ENCODE measurements around the gene PEX26. TPM values are rescaled to one million over a fixed set of nuclear protein-coding genes. Genes with fewer than 3 reads are reported as not detected.

Gene PEX26
- total RNA-seq, 1 experiment from 2014 or later: 21.9 TPM

DNA sequence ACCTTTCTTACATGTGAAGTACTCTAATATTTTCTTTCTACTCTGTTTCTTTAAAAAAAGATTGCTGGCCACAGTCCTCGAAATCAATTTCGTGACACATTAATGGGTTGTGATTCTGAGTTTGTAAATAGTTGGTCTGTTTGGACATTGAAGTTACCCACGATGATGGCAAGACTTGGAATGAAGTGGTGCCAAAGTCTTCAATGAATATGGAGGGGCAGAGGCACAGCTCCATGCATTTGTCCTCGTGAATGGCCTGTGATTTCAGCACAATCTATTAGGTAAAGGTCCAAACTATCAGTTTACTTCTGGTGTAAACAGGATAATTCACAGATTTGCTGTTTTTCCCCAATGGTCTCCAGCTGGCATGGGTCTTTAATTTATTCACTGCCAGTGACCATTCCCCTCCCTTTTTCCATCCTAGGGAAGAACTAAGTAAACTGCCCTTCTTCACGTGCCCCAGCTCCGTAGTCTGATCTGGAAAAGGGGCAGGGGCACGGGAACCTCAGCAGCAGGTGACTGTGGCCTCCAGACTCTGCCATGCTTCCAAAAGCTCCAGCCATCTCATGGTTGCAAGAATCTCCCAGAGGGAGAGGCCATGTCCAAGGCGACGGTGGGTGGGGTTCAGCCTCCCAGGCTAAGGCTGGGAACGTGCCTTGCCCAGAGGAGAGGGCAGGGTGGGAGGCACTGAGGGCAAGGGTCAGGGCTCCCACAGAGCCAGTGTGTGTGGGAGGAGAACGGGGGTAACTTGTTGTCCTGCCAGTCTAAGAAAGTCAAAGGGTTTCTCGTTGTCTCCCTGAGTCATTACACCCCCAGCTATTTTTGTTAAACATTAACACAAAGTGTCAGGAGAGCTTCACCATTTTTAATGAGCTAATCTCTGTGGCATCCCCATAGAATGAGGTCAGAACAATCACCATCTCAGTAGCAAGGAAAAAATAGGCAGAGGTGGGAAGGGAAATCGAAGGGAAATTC, 16.9 kb upstream of the PEX26 start:
- CTCF ChIA-PET: no interaction called here
- Histone ChIP-seq H3K36me3 (ENCODE audit: control insufficient read depth, insufficient read depth, low read length) (no peaks in the 10 kb centered on the region), H3K4me1 (ENCODE audit: control insufficient read depth, insufficient read depth, low read length) (no peaks in the 10 kb centered on the region), H3K27ac (ENCODE audit: low read length) (no peak overlapping the region), H3K4me3 (ENCODE audit: low read depth in 2 of 2, low read length in 2 of 2) (no peak overlapping the region), H3K27me3 (ENCODE audit: control insufficient read depth, insufficient read depth, low read length) (no peaks in the 10 kb centered on the region), H3K9me3 (ENCODE audit: control insufficient read depth, insufficient read depth, low read depth, low read length) (no peaks in the 10 kb centered on the region)
- in situ Hi-C loops (cut with HindIII; ENCODE audit: low pct_unique_long_range_greater_than_20kb, low sequenced_read_pairs): no loop called here
- no TSS peak for BruUV-seq (replicated peaks)
- intact Hi-C loops (cut with micrococcal nuclease; ENCODE audit: unreplicated experiment): no loop called here
- no peak for ATAC-seq
- POLR2A ChIA-PET: no interaction called here
- TF ChIP-seq TCF7L2 (IDR thresholded peaks at IDR 0.05; ENCODE audit: low read depth, low read length): no peak
- TF ChIP-seq, protein P1, sequence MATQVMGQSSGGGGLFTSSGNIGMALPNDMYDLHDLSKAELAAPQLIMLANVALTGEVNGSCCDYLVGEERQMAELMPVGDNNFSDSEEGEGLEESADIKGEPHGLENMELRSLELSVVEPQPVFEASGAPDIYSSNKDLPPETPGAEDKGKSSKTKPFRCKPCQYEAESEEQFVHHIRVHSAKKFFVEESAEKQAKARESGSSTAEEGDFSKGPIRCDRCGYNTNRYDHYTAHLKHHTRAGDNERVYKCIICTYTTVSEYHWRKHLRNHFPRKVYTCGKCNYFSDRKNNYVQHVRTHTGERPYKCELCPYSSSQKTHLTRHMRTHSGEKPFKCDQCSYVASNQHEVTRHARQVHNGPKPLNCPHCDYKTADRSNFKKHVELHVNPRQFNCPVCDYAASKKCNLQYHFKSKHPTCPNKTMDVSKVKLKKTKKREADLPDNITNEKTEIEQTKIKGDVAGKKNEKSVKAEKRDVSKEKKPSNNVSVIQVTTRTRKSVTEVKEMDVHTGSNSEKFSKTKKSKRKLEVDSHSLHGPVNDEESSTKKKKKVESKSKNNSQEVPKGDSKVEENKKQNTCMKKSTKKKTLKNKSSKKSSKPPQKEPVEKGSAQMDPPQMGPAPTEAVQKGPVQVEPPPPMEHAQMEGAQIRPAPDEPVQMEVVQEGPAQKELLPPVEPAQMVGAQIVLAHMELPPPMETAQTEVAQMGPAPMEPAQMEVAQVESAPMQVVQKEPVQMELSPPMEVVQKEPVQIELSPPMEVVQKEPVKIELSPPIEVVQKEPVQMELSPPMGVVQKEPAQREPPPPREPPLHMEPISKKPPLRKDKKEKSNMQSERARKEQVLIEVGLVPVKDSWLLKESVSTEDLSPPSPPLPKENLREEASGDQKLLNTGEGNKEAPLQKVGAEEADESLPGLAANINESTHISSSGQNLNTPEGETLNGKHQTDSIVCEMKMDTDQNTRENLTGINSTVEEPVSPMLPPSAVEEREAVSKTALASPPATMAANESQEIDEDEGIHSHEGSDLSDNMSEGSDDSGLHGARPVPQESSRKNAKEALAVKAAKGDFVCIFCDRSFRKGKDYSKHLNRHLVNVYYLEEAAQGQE (IDR thresholded peaks at IDR 0.05; ENCODE audit: insufficient read depth in 1 of 2, low read depth in 2 of 2, low read length in 1 of 2): no peak
- TF ChIP-seq SIN3A (IDR thresholded peaks at IDR 0.05; ENCODE audit: borderline replicate concordance, insufficient read depth, low read depth, low read length): no peak
- TF ChIP-seq, protein P2, sequence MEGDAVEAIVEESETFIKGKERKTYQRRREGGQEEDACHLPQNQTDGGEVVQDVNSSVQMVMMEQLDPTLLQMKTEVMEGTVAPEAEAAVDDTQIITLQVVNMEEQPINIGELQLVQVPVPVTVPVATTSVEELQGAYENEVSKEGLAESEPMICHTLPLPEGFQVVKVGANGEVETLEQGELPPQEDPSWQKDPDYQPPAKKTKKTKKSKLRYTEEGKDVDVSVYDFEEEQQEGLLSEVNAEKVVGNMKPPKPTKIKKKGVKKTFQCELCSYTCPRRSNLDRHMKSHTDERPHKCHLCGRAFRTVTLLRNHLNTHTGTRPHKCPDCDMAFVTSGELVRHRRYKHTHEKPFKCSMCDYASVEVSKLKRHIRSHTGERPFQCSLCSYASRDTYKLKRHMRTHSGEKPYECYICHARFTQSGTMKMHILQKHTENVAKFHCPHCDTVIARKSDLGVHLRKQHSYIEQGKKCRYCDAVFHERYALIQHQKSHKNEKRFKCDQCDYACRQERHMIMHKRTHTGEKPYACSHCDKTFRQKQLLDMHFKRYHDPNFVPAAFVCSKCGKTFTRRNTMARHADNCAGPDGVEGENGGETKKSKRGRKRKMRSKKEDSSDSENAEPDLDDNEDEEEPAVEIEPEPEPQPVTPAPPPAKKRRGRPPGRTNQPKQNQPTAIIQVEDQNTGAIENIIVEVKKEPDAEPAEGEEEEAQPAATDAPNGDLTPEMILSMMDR (IDR thresholded peaks at IDR 0.05): no peak
- TF ChIP-seq POLR2AphosphoS5 (IDR thresholded peaks at IDR 0.05; ENCODE audit: low read depth, low read length): no peak
- DNase-seq (ENCODE audit: low read depth, low spot score): no peak

GRCh38 chr22:18062421-18062820, 15.4 kb upstream of the PEX26 start:
- in situ Hi-C loops (cut with HindIII; ENCODE audit: low pct_unique_long_range_greater_than_20kb, low sequenced_read_pairs) (no loop called here), intact Hi-C loops (cut with micrococcal nuclease; ENCODE audit: unreplicated experiment) (no loop called here)
- Histone ChIP-seq H3K9me3 (ENCODE audit: control insufficient read depth, insufficient read depth, low read depth, low read length) (no peaks in the 10 kb centered on the region), H3K4me1 (ENCODE audit: control insufficient read depth, insufficient read depth, low read length) (no peaks in the 10 kb centered on the region), H3K27me3 (ENCODE audit: control insufficient read depth, insufficient read depth, low read length) (no peaks in the 10 kb centered on the region), H3K27ac (ENCODE audit: low read length) (no peak overlapping the region), H3K36me3 (ENCODE audit: control insufficient read depth, insufficient read depth, low read length) (no peaks in the 10 kb centered on the region), H3K4me3 (ENCODE audit: low read depth in 2 of 2, low read length in 2 of 2) (no peak overlapping the region)
- ATAC-seq (no peak), DNase-seq (ENCODE audit: low read depth, low spot score) (no peak)
- ChIA-PET POLR2A (no interaction called here), CTCF (no interaction called here)
- TF ChIP-seq POLR2AphosphoS5 (IDR thresholded peaks at IDR 0.05; ENCODE audit: low read depth, low read length) (no peak), SIN3A (IDR thresholded peaks at IDR 0.05; ENCODE audit: borderline replicate concordance, insufficient read depth, low read depth, low read length) (no peak), TCF7L2 (IDR thresholded peaks at IDR 0.05; ENCODE audit: low read depth, low read length) (no peak)
- TF ChIP-seq, protein P2 (IDR thresholded peaks at IDR 0.05): no peak
- TF ChIP-seq, protein P1 (IDR thresholded peaks at IDR 0.05; ENCODE audit: insufficient read depth in 1 of 2, low read depth in 2 of 2, low read length in 1 of 2): no peak
- no TSS peak for BruUV-seq (replicated peaks)
